Measurements from ENCODE around the gene MYH6.

MYH6 gene

DNA sequence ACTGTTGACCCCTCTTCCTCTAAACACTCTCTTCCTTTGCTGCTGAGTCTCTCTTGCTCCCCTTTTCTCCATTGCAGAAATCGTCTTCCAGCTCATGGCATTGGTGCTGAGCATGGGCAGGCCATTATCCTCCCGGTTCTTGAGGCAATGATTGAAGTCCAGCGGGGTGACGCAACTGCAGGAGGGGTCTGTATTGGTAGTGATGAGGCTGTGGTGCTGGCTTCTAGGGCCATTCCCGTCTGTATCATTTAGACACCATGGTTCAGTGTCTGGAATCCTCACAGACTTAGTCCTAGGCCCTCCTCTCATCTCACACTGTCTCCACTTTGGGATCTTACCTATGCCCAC is 54.7 kb downstream of the MYH6 start:
- FAIRE-seq = no peak

DNA sequence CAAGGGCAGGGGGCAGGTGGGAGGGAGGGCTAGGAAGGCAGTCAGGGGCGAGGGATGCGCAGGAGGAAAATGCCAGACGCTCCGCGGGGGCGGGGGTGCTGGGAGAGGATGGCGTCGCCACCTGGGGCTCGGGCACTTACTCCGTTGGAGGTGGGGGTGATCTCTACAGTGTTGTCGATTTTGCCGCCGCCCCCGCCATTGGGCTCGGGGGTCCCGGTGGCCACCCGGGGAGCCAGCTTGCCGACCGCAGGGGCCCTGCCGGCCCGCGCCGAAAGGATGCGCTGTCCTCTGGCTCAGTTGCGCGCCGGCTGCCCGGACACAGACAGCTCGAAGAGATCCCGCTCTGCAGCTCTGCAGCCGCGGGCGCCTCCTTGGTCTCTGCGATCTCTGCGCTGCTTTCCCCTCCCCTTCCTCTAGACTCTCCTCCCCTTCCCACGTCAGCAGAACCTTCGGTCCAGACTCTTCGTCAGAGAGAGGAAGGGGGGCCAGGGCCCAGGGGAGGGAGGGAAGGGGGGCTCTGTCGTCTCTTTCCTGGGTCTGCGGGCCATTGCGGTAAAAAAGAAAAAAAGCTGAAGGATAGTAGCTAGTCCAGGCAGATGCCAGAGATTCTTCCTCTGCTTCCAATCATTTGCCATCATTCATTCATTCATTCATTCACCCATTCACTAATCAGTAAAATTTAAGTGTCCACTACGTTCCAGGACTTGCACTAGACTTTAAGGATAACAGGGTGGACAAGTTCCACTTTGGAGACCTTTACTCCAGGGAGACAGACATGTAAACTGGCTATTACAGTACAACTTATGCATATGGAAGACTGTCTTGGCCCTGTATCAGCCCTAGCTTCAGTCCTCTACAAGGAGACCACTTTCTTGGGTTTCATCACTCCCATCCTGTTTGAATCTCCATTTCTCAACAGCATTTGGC is 55.3 kb downstream of the MYH6 start, which contains the start of gene SLC22A17:
SLC22A17 (minus strand) TSS at position 382 of the 927 bp plus-strand sequence.
- no peak for FAIRE-seq

DNA sequence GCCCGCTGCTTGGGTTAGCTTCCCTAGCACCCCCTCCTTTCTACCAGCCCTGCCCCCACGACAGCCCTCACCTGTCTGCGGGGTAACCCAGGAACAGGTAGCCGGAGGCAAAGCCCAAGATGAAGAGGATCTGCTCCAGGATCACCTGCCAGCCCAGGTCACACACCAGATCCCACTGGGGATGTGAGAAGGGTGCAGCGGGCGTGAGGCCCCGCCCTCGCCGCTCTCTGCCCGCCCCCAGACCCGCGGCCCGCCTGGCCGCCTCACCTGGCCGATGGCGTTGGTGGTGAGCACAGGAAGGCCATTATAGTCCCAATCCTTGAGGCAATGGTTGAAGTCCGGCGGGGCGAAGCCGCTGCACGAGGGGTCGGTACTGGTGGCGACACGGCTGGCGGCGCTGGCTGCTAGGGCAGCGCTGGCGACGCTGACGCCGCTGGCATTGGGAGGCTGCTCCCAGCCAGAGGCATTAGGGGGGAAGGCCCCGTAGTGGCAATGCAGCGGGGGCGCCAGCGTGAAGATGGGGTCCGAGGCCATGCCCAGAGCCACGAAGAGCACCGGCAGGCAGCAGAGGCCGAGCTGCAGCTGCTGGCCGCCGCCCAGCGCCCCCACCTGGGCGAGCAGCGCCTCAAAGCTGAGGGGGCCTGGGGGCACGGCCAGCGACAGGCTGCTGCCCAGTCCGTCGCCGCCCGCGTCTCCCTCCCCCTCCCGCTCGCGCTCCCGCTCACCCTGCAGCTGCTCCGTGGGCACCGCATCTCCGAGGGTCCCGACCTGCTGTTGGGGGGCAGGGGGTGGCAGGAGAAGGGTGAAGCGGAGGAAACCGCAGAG is 56.2 kb downstream of the MYH6 start:
- FAIRE-seq = no peak

DNA sequence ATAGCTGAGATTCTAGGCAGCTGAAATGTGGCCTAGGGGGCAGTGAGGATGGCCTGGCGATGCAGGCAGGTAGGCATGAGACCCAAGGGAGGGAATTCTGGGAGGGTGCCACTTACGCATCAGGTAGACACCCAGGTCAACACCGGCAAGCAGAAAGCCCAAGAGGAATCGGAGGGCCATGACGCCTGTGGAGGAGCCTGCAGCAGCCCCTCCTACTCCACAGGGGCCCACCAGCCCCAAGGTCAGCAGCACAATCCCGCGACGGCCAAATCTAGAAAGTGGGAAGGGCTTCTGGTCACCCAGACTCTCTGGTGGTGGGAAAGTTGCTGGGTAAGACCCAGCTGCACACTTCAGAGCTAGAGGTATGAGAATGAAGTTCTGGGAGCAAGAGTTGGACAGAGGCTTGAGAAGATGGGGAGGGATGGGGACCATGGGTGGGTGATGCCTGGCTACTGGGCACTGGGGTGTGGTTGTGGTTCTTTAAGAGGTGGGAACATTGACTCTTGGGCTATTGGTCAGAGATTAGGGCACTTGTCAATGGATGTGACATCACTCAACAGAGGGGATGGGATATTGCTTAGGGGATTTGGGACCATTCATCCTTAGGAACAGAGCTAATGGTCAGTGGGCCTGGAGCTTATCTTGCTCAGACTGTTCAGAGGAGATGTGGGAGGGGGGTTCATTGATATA is 58.8 kb downstream of the MYH6 start:
- no peak for FAIRE-seq

DNA sequence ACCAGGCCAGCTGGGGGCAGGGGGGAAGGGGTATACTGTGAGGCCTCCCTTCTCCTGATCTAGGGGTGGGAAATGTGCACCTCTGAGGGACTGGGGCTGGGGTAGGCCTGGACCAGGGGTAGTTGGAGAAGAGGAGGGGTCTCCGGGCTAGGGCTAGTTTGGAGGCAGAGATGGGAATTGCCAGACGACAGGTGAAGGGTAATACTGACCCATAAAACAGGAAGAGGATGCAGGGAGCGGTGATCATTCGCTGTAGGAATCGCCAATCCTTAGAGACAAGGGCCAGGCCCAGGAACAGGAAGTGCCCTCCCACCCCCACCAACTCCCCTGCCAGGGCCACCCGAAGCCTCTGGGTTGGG is 59.8 kb downstream of the MYH6 start:
- no peak for FAIRE-seq

DNA sequence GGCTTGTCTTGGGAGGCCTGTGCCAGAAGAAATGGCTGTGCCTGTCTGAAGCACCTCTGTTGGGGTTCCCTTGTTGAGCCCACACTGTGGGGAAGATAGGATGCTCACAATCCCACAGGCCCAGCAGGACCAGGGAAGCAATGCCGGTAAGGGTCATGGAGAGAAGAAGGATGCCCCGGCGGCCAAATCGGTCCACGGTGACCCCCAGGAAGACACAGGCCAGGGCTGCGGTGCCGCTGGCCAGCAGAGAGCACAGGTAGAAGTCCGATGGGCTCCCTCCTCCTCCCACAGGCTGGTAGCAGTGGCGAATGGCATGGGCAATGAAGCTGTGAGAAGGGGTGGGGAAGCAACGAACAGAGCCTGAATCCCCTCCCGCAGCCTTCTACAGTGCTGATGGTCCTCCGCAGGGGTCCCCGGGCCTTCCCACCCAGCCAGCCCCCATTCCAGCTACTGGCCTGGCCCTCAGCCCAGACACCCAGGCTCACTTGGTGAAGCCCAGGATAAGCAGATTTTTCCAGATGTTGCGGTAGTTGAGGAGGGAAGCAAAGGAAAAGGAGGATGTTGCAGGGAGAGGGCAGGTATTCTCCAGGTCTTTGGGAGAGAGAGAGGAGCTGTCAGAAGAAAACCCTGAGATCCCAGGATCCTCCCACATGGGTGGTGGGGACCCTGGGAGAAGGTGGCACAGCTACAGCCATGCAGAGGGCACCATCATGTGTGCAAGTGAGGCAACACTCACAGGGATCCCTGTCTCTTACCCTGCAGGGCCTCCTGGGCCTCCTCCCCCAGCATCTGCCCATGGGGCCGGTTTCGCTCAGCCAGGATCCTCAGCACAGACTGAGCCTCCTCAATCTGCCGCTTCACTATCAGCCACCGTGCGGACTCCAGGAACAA is 60.4 kb downstream of the MYH6 start:
- FAIRE-seq = no peak

DNA sequence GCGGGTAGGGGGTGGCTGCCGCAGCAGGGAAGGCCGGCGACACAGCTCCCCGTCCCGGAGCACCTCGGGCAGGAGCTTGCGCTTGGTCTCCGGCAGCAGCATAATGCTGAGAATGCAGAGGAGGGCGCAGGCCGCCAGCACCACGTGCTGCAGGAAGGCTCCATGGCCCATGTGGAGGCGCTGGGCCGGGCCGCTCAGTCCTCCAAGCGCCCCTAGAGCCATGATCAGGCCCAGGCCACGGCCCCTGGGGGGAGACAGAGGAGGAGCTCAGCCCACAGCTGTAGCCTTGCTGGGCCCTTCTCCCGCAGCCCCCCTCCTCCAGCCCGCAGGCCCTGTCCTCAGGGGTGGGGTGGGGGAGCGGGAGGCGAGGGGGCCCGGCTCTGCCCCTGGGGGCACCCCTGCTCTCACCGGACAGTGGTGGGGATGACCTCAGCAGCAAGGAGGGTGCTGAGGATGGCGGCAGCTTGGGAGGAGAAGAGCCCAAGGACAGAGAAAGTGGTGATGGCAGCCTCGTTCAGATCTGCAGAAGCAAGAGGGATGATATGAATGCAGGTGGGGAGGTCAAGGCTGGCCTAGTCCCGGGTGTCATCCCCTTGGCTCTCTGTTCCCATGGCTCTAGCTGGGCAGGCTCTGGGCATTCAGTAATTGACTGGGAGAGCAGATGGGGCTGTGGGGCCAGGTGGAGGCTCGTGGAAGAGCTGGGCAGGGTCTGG is 61.2 kb downstream of the MYH6 start:
- FAIRE-seq = no peak

DNA sequence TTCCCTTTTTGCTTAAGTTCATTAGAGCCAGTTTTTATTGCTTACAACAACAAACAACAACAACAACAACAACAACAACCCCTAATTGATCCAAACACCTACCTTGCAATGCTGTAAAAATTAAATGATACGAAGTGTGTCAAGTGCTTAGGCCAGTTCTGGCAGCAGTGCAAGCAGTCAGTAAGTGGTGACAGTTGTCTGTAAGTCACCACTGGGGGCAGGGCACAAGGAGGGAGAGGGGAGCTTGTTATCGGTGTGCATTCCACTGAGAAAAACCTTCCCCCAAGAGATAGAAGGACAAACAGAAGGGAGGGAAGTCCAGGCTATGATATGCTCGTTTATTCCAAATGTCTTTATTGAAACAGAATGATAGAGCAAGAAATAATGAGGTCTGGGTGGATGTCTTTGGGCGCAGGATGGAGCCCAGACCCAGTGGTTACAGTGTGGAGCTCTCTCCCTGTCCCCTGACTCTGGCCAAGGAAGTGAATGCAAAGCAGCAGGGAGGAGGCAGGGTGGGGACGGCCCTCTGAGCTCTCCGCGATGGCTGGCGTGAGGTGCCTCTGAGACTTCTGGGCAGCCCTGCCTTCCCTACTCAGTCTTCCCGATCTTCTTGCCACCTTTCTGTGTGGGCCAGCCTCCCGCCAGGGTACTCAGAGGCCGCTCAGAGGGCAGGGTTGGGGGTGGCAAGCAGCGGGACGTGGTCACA is 61.9 kb downstream of the MYH6 start:
- no peak for FAIRE-seq

DNA sequence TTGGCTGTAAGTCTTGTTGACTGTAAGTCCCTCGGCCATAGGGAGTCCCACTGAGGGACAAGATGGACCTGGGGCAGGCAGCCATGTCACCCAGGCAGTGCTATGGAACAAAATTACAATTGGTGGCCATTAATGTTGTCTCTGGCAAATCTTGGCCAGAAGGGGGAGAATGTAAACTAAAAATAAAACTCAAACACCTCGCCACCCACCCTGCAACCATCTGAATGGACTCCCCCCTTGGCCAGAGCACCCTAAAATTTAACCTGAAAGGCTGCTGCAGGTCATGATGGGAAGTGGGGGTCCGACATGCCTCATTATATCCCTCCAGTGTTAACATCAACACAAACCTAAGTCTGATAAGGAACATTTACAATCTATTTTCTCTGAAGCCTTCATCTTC is 63.6 kb downstream of the MYH6 start:
- FAIRE-seq = no peak

DNA sequence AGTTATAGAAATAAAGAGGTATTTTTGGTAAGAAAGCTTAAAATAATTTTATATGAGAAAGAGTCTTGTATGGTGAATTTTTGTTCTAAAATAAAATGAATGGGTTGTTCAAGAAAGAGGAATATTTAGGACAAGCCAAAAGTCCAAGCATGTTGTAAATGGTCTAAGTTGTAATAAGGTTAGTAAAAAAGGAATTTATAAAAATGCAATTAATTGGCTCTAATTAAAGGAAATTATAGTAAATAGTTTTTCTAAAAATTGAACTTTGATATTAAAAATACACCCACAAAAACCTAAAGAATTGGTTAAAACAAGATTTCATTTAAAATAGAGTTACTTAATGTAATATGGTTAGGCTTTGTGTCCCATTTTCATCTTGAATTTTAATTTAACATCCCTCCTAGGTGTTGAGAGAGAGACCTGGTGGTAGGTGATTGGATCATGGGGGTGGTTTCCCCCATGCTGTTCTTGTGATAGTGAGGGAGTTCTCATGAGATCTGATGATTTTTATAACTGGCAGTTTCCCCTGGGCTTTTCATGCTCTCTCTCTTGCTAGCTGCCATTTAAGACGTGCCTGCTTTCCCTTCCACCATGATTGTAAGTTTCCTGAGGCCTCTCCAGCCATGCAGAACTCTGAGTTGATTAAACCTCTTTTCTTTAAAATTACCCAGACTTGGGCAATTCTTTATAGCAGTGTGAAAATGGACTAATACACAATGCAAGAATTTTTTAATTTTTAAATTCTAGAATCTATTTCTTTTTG is 68.4 kb downstream of the MYH6 start:
- FAIRE-seq = no peak

DNA sequence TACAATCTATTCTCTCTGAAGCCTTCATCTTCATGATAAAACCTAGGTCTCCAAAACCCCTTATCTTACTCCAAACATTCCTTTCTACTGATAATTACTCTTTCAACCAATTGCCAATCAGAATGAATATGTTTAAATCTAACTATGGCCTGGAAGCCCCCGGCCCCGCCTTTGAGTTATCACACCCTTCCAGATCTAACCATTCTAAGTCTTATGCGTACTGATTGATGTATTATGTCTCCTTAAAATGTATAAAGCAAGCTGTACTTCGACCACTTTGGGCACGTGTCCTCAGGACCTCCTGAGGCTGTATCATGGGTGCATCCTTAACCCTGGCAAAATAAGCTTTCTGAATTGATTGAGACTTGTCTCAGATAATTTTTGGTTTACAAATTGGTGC is 72.5 kb downstream of the MYH6 start:
- FAIRE-seq = no peak
